Measurements from ENCODE around the gene C8G.

Gene C8G

GRCh38 chr9:136901516-136902258 lies 43.4 kb upstream of the C8G start:
- TF ChIP-seq, protein P1, sequence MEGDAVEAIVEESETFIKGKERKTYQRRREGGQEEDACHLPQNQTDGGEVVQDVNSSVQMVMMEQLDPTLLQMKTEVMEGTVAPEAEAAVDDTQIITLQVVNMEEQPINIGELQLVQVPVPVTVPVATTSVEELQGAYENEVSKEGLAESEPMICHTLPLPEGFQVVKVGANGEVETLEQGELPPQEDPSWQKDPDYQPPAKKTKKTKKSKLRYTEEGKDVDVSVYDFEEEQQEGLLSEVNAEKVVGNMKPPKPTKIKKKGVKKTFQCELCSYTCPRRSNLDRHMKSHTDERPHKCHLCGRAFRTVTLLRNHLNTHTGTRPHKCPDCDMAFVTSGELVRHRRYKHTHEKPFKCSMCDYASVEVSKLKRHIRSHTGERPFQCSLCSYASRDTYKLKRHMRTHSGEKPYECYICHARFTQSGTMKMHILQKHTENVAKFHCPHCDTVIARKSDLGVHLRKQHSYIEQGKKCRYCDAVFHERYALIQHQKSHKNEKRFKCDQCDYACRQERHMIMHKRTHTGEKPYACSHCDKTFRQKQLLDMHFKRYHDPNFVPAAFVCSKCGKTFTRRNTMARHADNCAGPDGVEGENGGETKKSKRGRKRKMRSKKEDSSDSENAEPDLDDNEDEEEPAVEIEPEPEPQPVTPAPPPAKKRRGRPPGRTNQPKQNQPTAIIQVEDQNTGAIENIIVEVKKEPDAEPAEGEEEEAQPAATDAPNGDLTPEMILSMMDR (IDR thresholded peaks at IDR 0.05; ENCODE audit: low read depth, low read length, missing control alignments): no peak
- DNase-seq (ENCODE audit: low read depth): peak; percentile 79
- peak overlapping the region; percentile 19 for H3K4me3 ChIP-seq (ENCODE audit: low read depth, low read length)

DNA sequence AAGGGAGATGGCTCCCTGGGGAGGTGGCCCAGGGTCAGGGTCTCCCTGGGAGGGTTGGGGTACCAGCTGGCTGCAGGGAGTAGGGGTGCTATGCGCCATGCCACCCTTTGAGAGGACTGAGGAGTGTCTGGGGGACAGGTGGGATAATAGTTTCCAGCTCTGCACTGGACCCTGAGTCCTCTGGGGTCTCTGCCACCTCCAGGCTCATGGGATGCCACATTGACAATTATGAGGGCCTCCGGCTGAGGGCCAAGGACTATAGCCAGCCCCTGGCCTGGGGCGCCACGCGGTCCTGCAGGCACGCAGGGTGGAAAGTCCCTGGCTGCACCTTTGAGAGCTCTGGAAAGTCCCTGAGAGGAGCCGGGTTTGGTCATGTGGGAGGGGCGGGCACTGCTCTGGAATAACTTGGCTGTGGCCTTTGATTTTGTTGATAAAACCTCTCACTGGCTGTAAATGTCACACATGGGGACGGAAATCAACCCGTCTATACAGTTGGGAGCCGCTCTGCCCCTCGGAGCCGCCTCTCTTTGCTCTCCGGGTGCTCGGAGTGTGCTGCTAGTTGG lies 42.7 kb upstream of the C8G start:
- DNase-seq (ENCODE audit: low read depth): peak; percentile 69
- peak overlapping the region; percentile 19 for H3K4me3 ChIP-seq (ENCODE audit: low read depth, low read length)
- TF ChIP-seq, protein P1 (IDR thresholded peaks at IDR 0.05; ENCODE audit: low read depth, low read length, missing control alignments): no peak

DNA sequence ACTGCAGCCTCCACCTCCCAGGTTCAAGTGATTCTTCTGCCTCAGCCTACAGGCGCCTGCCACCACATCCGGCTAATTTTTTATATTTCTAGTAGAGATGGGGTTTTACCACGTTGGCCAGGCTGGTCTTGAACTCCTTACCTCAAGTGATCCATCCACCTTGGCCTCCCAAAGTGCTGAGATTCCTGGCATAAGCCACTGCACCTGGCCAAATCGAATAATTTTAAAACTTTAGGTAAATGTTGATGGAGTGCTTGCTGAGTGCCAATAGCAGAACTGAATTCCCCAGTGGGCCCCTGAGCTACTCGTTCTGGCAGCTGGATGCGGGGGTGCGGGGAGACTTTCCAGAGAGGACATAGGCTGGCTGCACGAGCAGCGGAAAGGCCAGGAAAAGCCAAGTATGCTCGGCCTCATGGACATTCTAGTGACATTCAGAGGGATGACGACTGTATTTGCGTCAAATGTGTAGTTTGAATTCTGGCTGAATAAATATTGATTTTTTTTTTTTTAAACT lies 41.9 kb upstream of the C8G start:
- no peak for DNase-seq (ENCODE audit: low read depth)
- H3K4me3 ChIP-seq (ENCODE audit: low read depth, low read length): no peak overlapping the region
- TF ChIP-seq, protein P1 (IDR thresholded peaks at IDR 0.05; ENCODE audit: low read depth, low read length, missing control alignments): no peak

DNA sequence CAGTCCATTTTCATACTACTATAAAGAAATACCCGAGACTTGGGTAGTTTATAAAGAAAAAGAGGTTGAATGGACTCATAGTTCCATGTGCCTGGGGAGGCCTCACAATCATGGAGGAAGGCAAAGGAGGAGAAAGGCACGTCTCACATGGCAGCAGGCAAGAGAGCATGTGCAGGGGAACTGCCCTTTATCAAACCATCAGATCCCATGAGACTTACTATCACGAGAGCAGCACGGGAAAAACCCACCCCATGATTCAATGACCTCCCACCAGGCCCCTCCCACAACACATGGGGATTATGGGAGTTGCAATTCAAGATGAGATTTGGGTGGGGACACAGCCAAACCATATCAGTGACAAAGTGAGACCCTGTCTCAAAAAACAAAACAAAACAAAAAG lies 38.8 kb upstream of the C8G start:
- H3K4me3 ChIP-seq (ENCODE audit: low read depth, low read length): no peak overlapping the region
- DNase-seq (ENCODE audit: low read depth): no peak
- TF ChIP-seq, protein P1 (IDR thresholded peaks at IDR 0.05; ENCODE audit: low read depth, low read length, missing control alignments): no peak

DNA sequence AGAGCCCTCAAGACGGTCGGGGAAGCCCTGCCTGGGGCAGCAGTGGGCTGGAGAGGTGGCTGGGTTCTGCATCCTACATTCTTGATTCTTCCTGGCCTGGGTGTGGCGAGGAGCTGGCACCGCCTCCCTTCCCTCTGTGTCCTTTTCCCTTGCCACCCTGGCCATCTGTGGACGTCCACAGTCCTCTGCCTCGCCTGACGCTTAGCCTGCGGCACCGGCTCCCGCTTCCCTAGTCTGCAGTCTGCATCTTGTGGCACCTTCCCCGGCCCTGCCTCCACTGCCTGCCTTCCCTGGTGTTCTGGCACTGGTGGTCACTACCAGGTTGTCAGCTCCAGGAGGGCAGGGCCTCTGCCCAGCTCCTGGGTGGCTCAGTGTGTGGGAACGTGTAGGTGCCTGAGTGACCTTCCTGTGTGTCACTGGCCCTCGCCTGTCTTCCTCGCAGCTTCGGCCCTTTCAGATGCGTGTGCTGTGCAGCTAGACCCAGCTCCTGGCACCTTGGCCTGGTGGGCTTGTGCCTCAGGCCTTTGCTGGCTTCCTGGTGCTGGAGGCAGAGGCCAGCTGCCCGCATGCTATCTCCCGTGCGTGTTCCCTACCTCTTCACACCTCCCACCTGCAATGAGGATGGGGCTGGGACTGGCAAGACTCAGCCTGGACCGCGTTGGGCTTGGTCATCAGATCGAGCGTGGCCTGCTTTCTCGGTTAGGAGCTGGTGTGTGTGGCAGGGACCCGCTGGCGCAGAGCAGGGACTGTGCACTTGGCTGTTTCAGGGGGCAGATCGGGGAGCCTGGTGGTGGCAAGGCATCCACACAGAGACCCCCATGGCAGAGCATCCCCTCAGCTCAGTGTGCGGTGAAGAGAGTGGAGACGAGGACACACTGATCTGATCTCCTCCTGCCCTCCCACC lies 37.8 kb upstream of the C8G start:
- TF ChIP-seq, protein P1 (IDR thresholded peaks at IDR 0.05; ENCODE audit: low read depth, low read length, missing control alignments): no peak
- no peak overlapping the region for H3K4me3 ChIP-seq (ENCODE audit: low read depth, low read length)
- DNase-seq (ENCODE audit: low read depth): no peak

DNA sequence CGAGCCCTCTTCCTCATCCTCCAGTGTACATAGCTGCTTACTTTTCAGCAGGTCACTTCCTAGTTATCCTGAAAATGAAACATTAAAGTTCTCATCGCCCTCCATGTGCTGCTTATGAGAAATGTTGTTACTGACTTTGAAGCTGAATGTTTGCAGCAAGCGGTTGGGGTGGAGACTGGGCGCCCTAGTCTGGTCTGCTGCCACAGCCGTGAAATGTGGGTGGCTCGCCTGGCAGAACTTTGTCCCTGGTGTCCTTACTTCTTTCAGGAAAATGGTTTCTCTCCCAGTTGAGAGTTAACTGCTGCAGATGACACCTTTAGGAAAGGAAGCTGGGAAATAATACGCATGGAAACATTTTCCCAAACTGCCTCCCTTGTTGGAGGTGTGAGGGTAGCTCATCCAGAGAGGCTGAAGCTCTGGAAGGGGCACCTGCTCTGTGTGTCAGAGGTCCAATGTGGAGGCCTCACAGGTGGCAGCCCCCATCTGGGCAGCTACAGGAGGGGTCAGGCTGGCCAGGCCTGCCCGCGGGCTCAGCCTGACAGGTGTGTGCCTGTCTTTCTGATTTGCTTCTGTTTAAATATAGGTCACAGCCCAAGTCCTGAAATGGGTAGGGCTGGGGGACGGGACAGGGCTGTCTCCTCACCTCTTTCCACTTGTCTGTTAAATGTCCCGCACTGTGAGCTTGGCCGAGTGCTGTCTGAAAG lies 34.7 kb upstream of the C8G start:
- TF ChIP-seq, protein P1 (IDR thresholded peaks at IDR 0.05; ENCODE audit: low read depth, low read length, missing control alignments): no peak
- H3K4me3 ChIP-seq (ENCODE audit: low read depth, low read length): no peak overlapping the region
- no peak for DNase-seq (ENCODE audit: low read depth)
